GM12878 (cell line): Measurements from ENCODE around the gene CHRNA3. TPM values are rescaled to one million over a fixed set of nuclear protein-coding genes. Genes with fewer than 3 reads are reported as not detected.

Experiments used
- ATAC-seq: fragments of 200-7000 bp; cut with Tn5 transposase; 3 replicates; pipeline ENCODE4 v1.9.1; 2020; ENCODE audit warnings: mild to moderate bottlenecking, moderate library complexity
- BruUV-seq: library from RNA; stranded (reverse); fragments of 400-500 nt; replicated peaks from 2 replicates; lab custom pipeline; 2021; lab: Mats Ljungman, UMichigan
- CTCF ChIA-PET: fragments of 300-600 bp; sonication (Branson Sonifier 250); formaldehyde crosslinking; extraction: SDS; loops from one replicate; lab custom pipeline; 2021; ENCODE audit warnings: inconsistent platforms; lab: Yijun Ruan, JAX
- POLR2A ChIA-PET: fragments of 350-600 bp; formaldehyde crosslinking; extraction: SDS; loops from one replicate; lab custom pipeline; 2021; ENCODE audit warnings: inconsistent platforms; lab: Charles Lee
- RAD21 ChIA-PET: fragments of 300-600 bp; sonication (Branson Sonifier 250); formaldehyde crosslinking; loops from one replicate; lab custom pipeline; 2023; ENCODE audit warnings: antibody characterized with exemption; ENCODE audit not compliant: unreplicated experiment; lab: Charles Lee
- SMC1A ChIA-PET: fragments of 300-600 bp; sonication (Branson Sonifier 250); formaldehyde crosslinking; loops from one replicate; lab custom pipeline; 2023; ENCODE audit not compliant: unreplicated experiment, uncharacterized antibody; lab: Charles Lee
- DNase-seq: peaks from one replicate; pipeline ENCODE4 v3.0.0-alpha.2; 2011; ENCODE audit warnings: low read depth, low spot score
- FAIRE-seq: peaks from 3 replicates; lab custom pipeline; 2011; peaks lifted over from hg19 to GRCh38; lab: Jason Lieb, UNC
- H2AFZ ChIP-seq: 2 replicates; pipeline ENCODE4 v1.6.0; 2011; ENCODE audit warnings: low read depth, low read length, control low read depth; ENCODE audit not compliant: control insufficient read depth
- H3K27ac ChIP-seq: 2 replicates; pipeline ENCODE4 v1.5.1; 2011; ENCODE audit warnings: control low read depth; ENCODE audit not compliant: control insufficient read depth, insufficient read depth
- H3K27me3 ChIP-seq, 2 experiments: replicated peaks in 1 of 2; 2 replicates each; pipeline versions ENCODE4 v1.6.0 to v1.6.1; 2011; ENCODE audit warnings: low read length in 1 of 2; ENCODE audit not compliant: control insufficient read depth in 2 of 2, insufficient read depth in 2 of 2
- H3K36me3 ChIP-seq, 2 experiments: 2 replicates each; pipeline ENCODE4 v1.5.1; 2011; ENCODE audit warnings: low read length in 1 of 2; ENCODE audit not compliant: control insufficient read depth in 2 of 2, insufficient read depth in 2 of 2
- H3K4me1 ChIP-seq: 2 replicates; pipeline ENCODE4 v1.6.1; 2011; ENCODE audit warnings: mild to moderate bottlenecking, low read length, moderate library complexity, mixed read lengths; ENCODE audit not compliant: control insufficient read depth, insufficient read depth
- H3K4me2 ChIP-seq: 2 replicates; pipeline ENCODE4 v1.6.0; 2011; ENCODE audit warnings: control low read depth; ENCODE audit not compliant: control insufficient read depth, insufficient read depth
- H3K4me3 ChIP-seq: fragments of 200-600 bp; sonication (generic); 2 replicates; pipeline ENCODE4 v1.5.1; 2016
- H3K79me2 ChIP-seq: 2 replicates; pipeline ENCODE4 v1.6.0; 2011; ENCODE audit warnings: low read length; ENCODE audit not compliant: control insufficient read depth, insufficient read depth
- H3K9ac ChIP-seq: 2 replicates; pipeline ENCODE4 v1.8.0; 2011; ENCODE audit warnings: low read length, control low read depth, mixed read lengths; ENCODE audit not compliant: control insufficient read depth, insufficient read depth
- H3K9me3 ChIP-seq: replicated peaks from 3 replicates; pipeline ENCODE4 v1.5.1; 2011; ENCODE audit warnings: mild to moderate bottlenecking, low read length; ENCODE audit not compliant: control insufficient read depth, insufficient read depth
- H4K20me1 ChIP-seq: 2 replicates; pipeline ENCODE4 v1.6.0; 2011; ENCODE audit not compliant: control insufficient read depth, insufficient read depth
- BACH1 ChIP-seq: fragments of 450-650 bp; IDR thresholded peaks from 2 replicates; pipeline ENCODE4 v1.6.1; 2017; ENCODE audit warnings: mild to moderate bottlenecking, borderline replicate concordance
- ETV6 ChIP-seq, 2 experiments: fragments of 450-650 bp in 1 of 2; IDR thresholded peaks in 1 of 2; conservative IDR thresholded peaks in 1 of 2; 2 replicates each; pipeline ENCODE4 v1.6.1; 2014; ENCODE audit warnings: antibody characterized with exemption in 1 of 2, borderline replicate concordance in 1 of 2, low read depth in 1 of 2, mild to moderate bottlenecking in 1 of 2, moderate library complexity in 1 of 2
- JUNB ChIP-seq: IDR thresholded peaks from 2 replicates; pipeline ENCODE4 v1.6.1; 2016; ENCODE audit warnings: antibody characterized with exemption, mild to moderate bottlenecking
- MEF2B ChIP-seq: fragments of 450-650 bp; IDR thresholded peaks from 2 replicates; pipeline ENCODE4 v1.6.1; 2018; ENCODE audit warnings: mild to moderate bottlenecking, moderate library complexity; ENCODE audit not compliant: partially characterized antibody, poor library complexity, severe bottlenecking
- MTA2 ChIP-seq: fragments of 450-650 bp; IDR thresholded peaks from 2 replicates; pipeline ENCODE4 v1.6.1; 2016; ENCODE audit warnings: low read depth, mild to moderate bottlenecking, moderate library complexity
- MXI1 ChIP-seq: fragments of 150-350 bp; IDR thresholded peaks from 2 replicates; pipeline ENCODE4 v1.6.1; 2011; ENCODE audit warnings: low read depth, mild to moderate bottlenecking, inconsistent platforms, low read length, improper control_type of control experiment
- NBN ChIP-seq: fragments of 450-650 bp; IDR thresholded peaks from 2 replicates; pipeline ENCODE4 v1.6.1; 2016
- NR2C1 ChIP-seq: fragments of 450-650 bp; IDR thresholded peaks from 2 replicates; pipeline ENCODE4 v1.6.1; 2017; ENCODE audit warnings: antibody characterized with exemption, mild to moderate bottlenecking, moderate library complexity
- PKNOX1 ChIP-seq: fragments of 450-650 bp; IDR thresholded peaks from 2 replicates; pipeline ENCODE4 v1.6.1; 2016; ENCODE audit warnings: mild to moderate bottlenecking
- RAD51 ChIP-seq: fragments of 450-650 bp; IDR thresholded peaks from 2 replicates; pipeline ENCODE4 v1.6.1; 2016; ENCODE audit warnings: moderate library complexity, mild to moderate bottlenecking, inconsistent platforms
- RELB ChIP-seq: fragments of 450-650 bp; IDR thresholded peaks from 2 replicates; pipeline ENCODE4 v1.6.1; 2017; ENCODE audit warnings: low read depth, mild to moderate bottlenecking, moderate library complexity
- SPI1 ChIP-seq: IDR thresholded peaks from 2 replicates; pipeline ENCODE4 v1.6.1; 2011; ENCODE audit warnings: low read depth, mild to moderate bottlenecking, low read length, moderate library complexity, borderline replicate concordance; ENCODE audit not compliant: insufficient read depth
- STAT3 ChIP-seq: IDR thresholded peaks from 2 replicates; pipeline ENCODE4 v1.6.1; 2011; ENCODE audit warnings: low read depth, low read length, improper control_type of control experiment
- USF1 ChIP-seq: IDR thresholded peaks from 2 replicates; pipeline ENCODE4 v1.6.1; 2011; ENCODE audit warnings: borderline replicate concordance, low read depth, mild to moderate bottlenecking, moderate library complexity, mixed read lengths, low read length; ENCODE audit not compliant: insufficient read depth; ENCODE audit errors: extremely low read length
- ZNF207 ChIP-seq: fragments of 450-650 bp; IDR thresholded peaks from 2 replicates; pipeline ENCODE4 v1.6.1; 2014; ENCODE audit warnings: antibody characterized with exemption, mild to moderate bottlenecking, borderline replicate concordance
- ZNF217 ChIP-seq: fragments of 450-650 bp; IDR thresholded peaks from 2 replicates; pipeline ENCODE4 v1.6.1; 2017; ENCODE audit warnings: antibody characterized with exemption, mild to moderate bottlenecking
- WGBS: methylation state at CpG from one replicate; pipeline ENCODE4 v1.1.6; 2016; ENCODE audit warnings: low lambda C conversion rate; ENCODE audit not compliant: insufficient replicate concordance, insufficient coverage; ENCODE audit errors: missing lambda C conversion rate; 5-methylcytosine and 5-hydroxymethylcytosine counted together
- in situ Hi-C: fragments of 300-500 bp; cut with MboI; formaldehyde crosslinking; loops from 9 replicates; pipeline ENCODE4 v1.14.3; 2018; ENCODE audit warnings: mixed read lengths
- intact Hi-C: fragments of 100-400 bp; cut with micrococcal nuclease; formaldehyde crosslinking; loops from one replicate; pipeline ENCODE4 v1.14.2; 2022; ENCODE audit not compliant: unreplicated experiment
- polyA plus RNA-seq, 11 experiments: library from polyadenylated mRNA; depleted of rRNA in 4 of 11; unstranded in 6 of 11; stranded (reverse) in 5 of 11; fragments of >200 nt; fragmentation: Nextera tagmentation in 4 of 11; fragmentation: Illumina TruSeq in 1 of 11; extraction: Ambion mirVana in 4 of 11; extraction: Trizol in 1 of 11; gene quantifications; 1 replicate in 1 of 11; 2 replicates in 10 of 11; pipeline versions ENCODE4 v1.2.1 to v1.2.3, GENCODE V29; 2011 to 2016; ENCODE audit warnings: inconsistent platforms in 2 of 11, missing spikeins in 2 of 11, low read depth in 1 of 11
- total RNA-seq, 4 experiments: library from RNA; depleted of rRNA in 3 of 4; stranded (reverse); fragments of >200 nt in 3 of 4; fragmentation: Illumina TruSeq in 1 of 4; extraction: Trizol in 1 of 4; gene quantifications; 2 replicates each; pipeline versions ENCODE4 v1.2.1 to v1.2.3, GENCODE V29; 2013 to 2021

CHRNA3 gene
- total and polyA plus RNA-seq, 10 of the 15 experiments (the other 5 are each of a cell fraction or from before 2014, with no cell fraction given): 0.06 to 0.19 (median 0.09) TPM; not detected in 7

- TF ChIP-seq USF1 (no peak), ZNF217 (no peak), ETV6 (conservative IDR thresholded peaks at IDR 0.05 in 1 of 2, IDR thresholded peaks at IDR 0.05 in 1 of 2; ENCODE audit: borderline replicate concordance in 1 of 2, low read depth in 1 of 2) (no peak), ZNF207 (no peak), MXI1 (no peak), JUNB (no peak), MEF2B (no peak)
These were observed 16.4 kb downstream of the CHRNA3 start (continued) for GRCh38 chr15:78604420-78604819.

GRCh38 chr15:78603467-78603866 lies 17.3 kb downstream of the CHRNA3 start:
- BruUV-seq: no TSS peak
- WGBS: 55% methylated on average over 3 of the region's 3 CpGs
- TF ChIP-seq SPI1 (no peak), STAT3 (no peak), NR2C1 (no peak), PKNOX1 (no peak), NBN (no peak), BACH1 (no peak), RELB (no peak), RAD51 (no peak), MTA2 (no peak)
- TF ChIP-seq, all 136 proteins: peak for 0
- Histone ChIP-seq H3K27ac (no peak overlapping the region), H3K79me2 (no peaks in the 10 kb centered on the region), H4K20me1 (no peaks in the 10 kb centered on the region), H3K9me3 (no peaks in the 10 kb centered on the region), H2AFZ (no peak overlapping the region), H3K4me1 (no peaks in the 10 kb centered on the region), H3K36me3 (no peaks in the 10 kb centered on the region), H3K27me3 (no peaks in the 10 kb centered on the region), H3K4me3 (no peak overlapping the region), H3K9ac (no peak overlapping the region), H3K4me2 (no peak overlapping the region)
- ChIA-PET POLR2A (no interaction called here), CTCF (no interaction called here), SMC1A (interaction anchor here (1.3 kb wide), 1 partner anchor 11 kb away, joined by 3 read pairs; no protein-coding TSS in a partner anchor), RAD21 (no interaction called here)
- in situ Hi-C loops: loop anchor here (5.0 kb wide), 1 partner anchor 49 kb away; no protein-coding TSS in a partner anchor
- no peak for FAIRE-seq
- ATAC-seq: no peak
- intact Hi-C loops: no loop called here
- DNase-seq: no peak
